Stimulated activated CD8-positive, alpha-beta memory T cell treated with anti-CD3 and anti-CD28 coated beads, Interleukin-15, amount 100 ng/mL, for 4 hours (primary cell): ENCODE data around the gene SGSM1.
"Not testable (repeated sequence)": the region's sequence is repeated elsewhere in the genome, so short reads cannot be mapped to it uniquely, and the experiment has no call there.

ENCODE experiments used
- DNase-seq, 2 donors: peaks; one replicate each; pipeline ENCODE4 v3.0.0-alpha.2; 2020; ENCODE audit warnings: low read depth in 2 of 2

Gene SGSM1

DNA sequence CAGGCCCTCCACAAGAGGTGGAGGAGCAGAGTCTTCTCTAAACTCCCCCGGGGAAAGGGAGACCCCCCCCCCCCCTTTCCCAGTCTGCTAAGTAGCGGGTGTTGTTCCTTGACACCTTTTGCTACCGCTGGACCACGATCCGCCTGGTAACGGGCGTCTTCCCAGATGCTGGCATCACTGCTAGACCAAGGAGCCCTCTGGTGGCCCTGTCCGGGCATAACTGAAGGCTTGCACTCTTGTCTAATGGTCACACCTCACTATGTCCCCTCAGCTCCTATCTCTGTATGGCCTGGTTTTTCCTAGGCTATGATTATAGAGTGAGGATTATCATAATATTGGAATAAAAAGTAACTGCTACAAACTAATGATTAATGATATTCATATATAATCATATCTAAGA, 31.5 kb downstream of the SGSM1 start:
- not testable (repeated sequence) for DNase-seq

DNA sequence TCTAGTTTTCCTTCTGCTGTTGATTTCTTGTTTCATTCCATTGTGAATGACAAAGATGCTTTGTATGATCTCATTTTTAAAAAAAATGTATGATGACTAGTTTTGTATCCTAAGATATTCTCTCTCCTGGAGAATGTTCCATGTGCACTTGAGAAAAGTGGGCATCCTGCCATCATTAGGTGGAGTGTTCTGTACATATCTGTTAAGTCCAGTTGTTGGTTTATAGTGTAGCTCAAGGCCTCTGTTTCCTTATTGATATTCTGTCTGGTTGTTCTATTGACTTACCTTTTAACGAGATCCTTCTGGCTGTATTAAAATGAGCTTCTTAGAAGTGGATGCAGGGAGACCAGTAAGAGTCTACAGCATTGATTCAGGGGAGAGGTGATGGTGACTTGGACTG, 35.2 kb downstream of the SGSM1 start:
- DNase-seq: no peak

DNA sequence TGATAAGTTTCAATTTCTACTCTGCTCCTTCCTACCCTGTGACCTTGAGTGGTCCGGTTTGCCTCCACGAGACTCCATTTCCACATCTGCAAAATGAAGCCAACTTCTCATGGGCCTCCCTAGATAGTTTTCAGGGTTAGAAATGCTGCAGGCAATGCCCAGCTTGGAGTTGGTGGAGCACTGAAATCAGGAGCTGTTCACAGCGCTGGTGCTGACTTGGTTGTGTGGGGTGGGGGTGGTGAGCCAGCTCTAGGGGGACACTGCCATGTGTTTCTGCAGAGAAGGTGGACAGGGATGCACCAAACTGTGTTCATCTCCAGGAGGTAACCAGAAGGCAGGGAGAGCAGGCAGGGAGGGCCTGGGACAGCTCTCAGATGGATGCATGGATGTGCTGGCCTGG, 37.0 kb downstream of the SGSM1 start:
- no peak for DNase-seq

DNA sequence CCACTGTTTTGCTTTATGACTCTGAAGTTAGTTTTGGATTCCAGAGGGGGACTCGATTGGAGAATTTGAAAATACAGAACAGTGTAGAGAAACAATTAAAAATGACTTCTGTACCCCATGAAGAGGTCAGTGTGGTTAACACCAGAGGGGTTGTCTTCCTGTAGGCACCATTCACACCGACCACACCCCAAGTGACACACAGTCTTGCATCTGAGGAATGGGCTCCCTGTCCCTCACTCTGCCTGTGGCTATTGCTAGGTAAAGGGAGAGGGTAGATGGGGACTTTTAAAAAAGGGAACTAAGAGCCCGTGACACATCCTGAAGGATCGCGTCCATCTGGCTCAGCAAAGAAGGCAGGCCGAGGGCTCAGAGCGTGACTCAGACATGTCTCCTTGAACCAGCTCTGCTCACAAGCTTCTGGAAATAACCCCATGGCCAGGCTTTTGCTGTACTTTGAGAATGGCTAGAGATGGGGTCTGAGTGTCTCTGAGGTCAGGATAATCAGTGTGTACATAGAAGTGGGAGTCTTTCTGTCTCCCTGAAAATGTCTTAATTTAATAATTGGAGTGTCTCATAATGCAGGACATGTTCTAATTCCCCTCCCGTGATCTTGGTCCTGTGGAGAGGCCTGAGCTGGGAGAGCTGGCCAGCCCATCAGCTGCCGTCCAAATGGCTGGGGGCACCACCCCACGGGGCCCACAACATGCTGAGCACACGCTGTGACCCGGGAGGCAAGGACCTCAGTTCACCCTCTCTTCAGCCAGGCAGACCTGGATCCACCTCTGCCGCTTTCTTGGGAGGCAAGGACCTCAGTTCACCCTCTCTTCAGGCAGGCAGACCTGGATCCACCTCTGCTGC, 39.3 kb downstream of the SGSM1 start:
- DNase-seq: no peak

DNA sequence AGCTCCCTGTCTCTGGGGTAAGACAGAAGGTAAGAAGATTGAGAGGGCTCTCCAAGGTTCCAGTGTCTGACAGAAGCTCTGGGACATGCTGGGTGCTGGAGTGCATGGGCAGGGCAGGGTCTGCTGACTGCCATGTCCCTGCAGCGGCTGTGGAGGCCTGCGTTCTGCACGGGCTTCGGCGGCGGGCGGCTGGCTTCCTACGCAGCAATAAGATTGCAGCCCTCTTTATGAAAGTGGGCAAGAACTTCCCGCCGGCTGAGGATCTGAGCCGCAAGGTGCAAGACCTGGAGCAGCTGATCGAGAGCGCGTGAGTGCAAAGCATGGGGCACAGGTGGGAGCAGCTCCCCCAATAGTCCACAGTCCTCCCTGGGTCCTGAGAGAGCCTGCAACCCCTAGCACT, 41.5 kb downstream of the SGSM1 start:
- DNase-seq: no peak

DNA sequence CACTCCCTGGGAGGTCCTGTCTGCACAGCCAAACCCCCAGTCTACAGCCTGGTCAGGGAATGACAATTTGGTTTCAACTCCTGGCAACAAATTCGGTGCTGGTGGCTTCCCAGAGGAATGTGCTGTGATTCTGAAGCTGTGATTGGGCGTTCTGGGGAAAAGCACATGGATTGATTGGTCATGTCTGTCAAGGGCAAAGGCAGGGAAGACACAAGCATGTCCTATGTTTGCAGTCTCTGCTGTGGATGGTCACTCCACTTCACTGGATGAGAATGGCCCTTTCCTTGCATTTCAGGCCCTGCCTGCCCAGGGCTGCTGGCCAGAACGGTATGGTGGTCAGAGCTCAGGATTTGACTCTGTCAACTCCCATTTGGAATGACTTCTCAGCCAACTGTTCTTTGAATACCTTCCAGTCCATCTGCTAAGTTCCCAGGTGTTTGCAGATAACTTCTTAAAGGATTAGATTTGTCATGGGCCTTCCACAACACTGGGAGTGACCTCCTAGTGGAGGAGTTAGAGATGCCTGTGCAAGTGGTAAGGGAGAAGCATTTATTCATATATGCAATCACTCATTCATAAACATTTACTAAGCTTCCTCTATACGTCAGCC, 42.7 kb downstream of the SGSM1 start:
- DNase-seq: no peak

DNA sequence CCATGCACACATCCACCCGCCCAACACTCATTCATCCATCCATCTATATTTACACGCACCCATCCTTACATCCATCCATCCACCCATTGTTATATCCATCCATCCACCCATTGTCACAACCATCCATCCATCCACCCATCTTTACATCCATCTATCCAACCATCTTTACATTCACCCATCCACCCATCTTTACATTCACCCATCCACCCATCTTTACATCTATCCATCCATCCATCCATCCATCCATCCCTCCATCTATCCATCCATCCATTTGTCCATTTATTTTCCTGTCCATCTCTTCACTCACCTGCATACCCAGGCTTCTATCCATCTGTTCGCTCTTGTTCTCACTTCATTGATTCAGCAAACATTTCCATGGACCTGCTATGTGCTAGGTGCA, 49.8 kb downstream of the SGSM1 start:
- no peak for DNase-seq

DNA sequence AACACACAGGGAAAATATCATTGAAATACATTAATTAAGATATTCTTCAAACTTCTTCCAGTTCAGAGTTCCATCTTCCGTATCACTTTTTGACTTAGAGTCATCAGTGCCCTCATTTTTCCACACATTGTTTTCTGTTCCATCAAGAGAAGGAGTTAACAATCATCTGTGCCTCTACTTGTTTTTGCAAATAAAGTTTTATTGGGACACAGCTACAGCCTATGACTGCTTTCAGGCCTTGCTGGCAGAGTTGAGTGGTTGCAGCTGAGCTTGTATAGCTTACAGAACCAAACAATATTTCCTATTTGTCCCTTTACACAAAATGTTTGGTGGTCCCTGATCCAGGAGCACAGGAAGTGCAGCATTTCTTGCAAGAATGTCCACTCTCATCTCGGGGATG, 51.6 kb downstream of the SGSM1 start:
- DNase-seq: no peak

DNA sequence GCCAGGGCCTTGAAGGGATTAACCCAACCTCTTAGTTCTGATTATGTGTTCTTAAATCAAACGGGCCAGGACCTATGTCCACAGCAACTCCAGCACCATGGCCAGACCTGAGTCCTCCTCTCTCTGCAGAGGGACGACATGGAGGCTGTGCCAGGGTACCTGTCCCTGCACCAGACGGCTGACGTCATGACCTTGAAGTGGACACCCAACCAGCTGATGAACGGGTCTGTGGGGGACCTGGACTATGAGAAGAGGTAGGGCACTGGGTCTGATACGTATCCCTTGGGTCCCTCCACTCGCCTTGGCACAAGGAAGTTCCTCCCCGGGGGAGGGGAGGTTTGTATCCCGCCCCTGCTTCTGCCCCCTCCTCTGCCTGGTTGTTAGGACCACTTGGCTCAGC, 53.6 kb downstream of the SGSM1 start:
- no peak for DNase-seq

DNA sequence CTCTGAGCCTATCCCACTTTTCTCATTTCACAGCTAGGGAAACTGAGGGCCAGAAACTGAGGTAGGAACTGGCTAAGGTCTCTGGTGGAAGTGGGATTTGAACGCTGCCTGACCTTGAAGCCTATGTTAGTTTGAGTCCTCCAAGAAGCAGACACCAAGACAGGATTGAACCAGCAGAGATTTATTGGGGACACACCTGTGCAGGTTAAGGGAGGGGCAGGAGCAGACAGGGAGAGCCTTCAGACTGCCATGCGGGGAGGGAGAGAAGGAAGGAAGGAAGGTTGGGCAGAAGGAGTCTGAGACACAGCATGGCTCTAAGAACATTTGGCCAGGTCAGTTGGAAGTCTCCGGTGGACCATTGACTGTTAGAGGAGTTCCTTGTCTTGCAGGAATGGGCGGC, 59.5 kb downstream of the SGSM1 start:
- DNase-seq: no peak

DNA sequence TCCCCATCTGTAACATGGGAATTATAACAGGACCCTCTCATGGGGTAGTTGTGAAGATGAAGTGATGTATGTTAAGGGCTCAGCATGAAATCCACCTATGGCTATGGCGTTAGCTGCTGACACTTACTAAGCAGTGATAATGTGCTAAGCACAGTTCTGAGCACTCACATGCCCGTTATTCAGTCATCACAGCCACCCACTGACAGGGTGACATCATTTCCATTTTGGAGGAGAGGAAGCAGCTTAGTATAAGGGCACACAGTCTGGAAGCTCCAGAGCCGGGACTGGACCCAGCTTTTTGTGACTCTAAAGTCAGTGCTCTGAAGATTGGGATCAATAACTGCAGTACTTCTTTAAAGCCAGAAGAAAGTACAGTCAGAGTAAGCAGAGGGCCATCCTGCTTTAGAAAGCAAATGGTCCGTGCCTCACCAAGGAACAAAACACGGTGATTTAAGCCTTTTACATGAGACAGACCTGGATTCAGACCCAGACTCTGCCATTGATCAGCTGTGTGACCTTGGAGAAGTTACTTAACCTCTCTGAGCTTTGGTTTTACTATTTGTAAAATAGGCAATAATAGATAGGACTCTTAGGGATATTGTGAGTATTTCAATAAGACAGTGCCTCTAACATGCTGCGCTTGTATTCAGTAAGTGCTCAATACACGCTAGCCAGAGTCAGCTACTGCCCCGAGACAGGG, 61.5 kb downstream of the SGSM1 start:
- DNase-seq: no peak

DNA sequence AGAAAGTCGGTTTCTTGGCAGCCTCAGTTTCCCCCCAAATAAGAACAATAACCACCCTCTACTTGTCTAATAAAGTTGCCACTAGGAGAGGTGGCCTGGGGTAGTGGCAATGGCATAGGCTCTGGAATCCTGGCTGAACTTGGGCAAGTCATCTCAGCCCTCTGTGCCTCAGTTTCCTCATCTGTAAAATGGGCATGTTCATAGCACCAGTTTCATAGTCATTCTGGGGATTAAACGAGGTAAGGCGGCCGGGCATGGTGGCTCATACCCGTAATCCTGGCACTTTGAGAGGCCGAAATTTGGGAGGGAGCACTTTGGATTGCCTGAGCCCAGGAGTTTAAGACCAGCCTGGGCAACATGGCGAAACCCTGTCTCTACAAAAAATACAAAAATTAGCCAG, 63.0 kb downstream of the SGSM1 start:
- DNase-seq: no peak

DNA sequence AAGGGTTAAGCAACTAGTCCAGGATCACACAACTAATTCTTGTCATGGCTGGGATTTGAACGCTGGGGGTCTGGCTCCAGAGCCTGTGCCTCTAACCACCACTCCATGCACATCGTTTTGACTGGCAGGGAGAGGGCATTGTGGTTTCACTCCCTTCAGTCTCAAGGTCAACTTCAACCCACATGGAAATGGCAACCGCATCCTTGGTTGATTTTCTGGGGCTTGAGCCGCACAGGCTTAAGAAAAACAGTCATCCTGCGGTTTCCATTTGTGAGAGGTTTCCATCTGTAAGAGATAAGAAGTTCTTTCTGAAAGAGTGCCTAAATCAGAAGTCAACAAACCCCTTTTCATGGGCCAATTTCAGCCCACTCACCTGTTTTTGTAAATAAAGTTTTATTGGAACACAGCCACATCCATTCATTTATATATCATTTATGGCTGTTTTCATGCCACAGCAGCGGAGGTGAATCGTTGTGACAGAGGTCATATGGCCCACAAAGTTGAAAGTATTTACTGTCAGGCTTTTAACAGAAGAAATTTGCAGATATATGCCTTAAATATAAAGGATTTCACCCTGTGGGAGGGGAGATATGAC, 65.7 kb downstream of the SGSM1 start:
- DNase-seq: no peak

DNA sequence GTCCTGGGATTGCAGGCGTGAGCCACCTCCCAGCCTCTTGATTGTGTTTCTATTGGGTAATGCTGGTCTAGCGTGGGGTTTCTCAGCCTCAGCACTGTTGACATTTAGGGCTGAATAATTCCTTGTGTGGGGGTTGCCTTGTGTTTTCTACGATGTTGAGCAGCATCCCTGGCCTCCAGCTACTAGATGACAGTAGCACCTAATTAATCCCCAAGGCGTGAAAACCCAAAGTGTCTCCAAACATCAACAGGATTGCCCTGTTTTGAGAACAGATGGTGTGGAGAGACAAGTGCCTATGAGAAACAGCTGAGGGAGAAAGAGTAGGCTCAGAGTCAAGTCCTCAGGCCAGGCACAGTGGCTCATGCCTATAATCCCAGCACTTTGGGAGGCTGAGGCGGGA, 67.2 kb downstream of the SGSM1 start:
- DNase-seq: no peak

DNA sequence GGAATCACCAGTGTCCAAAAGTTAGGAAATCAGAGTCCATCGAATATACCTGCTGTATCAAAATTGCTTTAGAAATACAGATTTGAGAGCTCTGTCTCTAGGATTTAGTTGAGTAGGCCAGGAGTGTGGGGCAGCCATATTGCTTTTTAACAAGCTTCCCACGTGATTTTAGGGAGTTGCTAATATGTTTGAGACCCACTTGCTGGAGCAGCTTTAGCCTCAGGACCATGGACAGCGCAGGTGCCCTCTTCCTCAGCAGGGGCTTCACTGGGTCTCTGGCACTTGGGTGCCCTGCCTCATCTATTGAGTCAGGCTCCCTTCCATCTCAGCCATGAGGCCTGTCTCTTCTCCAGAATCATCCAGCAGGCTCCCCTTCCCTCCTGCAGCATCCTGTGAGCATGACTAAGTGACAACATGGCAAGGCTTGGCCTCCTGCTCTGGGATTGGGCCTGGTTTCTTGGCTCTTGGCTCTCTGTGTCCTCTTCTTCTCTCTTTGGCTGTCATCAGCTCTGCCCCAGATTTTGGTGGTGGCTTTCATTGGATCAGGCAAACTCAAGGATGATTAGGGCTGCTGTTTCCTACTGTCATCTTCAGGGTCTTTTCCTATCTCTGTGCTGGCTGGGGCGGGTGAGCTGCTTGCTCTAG, 70.0 kb downstream of the SGSM1 start:
- no peak for DNase-seq

DNA sequence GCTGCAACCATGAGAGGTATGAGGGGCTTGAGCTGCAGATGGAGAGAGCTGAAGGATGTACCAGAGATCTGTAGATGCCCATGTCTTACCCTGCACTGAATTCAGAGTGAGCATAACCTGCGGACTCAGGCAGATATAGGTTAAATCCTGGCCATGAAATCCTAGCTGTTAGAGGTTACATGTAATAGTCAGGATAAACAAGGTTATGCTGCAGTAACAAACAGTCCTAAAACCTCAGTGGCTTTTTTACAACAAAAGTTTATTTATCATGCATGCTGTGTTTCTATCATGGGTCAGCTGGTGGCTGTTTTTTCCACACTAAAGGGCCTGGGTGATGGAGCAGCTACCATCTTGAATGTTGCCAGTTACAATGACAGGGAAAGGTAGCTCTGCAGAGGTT, 70.7 kb downstream of the SGSM1 start:
- no peak for DNase-seq

DNA sequence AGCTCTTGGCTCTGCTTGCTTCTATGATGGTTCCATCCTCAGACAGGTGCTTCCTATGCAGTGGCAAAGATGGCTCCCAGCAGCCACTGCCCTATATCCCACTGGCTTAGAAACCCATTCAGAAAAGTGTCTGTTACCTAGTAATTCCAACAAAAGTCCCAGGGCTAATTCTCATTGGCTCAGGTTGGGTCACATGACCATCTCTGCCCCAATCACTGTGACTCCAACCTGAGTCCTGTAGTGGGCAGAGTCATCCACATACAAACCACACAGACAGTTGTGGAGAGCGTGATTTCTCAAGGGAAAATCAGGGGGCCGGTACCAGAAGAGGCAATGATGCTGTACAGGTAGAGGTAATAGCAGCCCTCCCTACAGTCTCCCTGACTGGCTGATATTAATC, 73.0 kb downstream of the SGSM1 start:
- DNase-seq: no peak

DNA sequence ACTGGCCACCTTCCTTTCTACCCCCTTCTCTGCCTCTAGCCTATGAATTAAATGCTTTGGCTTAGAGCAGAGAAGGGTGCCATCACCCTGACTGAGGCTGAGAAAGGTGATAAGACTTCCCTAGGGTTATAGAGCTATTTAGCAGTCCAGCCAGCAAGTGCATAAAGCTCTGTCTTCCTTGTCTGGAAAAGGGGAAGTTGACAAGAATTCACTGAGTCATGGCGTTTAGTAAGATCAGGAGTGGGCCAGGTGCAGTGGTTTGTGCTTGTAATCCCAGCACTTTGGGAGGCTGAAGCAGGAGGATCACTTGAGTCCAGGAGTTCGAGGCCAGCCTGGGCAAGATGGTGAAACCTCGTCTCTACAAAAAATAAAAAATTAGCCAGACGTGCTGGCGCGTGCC, 77.4 kb downstream of the SGSM1 start:
- DNase-seq: no peak

DNA sequence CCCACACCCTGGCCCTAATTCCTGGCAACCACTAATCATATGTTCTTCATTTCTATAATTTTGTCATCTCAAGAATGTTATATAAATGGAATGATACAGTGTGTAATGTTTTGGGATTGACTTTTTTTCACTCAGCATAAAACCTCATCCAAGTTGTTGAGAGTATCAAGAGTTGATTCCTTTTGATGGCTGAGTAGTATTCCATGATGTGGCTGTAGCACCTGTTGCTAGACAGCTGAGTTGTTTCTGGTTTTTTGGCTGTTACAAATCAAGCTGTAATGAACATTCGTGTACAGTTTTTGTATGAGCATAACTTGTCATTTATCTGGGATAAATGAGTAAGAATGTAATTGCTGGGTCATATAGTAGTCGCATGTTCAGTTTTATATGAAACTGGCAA, 81.2 kb downstream of the SGSM1 start:
- DNase-seq: no peak

DNA sequence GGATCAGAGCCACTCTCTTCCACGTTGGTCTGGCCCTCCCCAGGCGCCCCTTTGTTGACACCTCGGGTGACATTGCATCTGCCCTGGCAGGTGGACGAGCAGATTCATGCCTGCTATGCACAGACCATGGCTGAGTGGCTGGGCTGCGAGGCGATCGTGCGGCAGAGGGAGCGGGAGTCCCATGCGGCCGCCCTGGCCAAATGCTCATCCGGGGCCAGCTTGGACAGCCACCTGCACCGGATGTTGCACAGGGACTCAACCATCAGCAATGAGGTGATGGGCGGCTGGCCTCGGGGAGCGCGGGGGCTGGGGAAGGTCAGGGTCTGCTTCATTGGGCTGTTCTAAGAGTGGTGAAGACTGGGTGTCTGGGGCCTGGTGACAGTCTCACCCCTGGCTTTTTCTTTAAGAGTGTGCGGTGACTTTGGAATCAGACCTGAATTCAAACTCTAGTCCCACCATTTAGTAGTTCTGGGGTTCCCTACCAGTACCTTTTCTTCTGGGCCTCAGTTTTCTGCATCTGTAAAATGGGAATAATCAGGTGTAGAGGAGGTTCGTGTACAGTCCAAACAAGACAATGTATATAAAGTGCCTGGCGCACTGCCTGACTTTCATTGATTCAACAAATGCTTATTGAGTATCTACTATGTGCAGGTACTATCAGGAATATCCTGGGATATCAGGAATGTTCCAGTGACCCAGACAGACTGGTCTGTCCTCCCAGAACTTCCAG, 87.5 kb downstream of the SGSM1 start:
- no peak for DNase-seq

DNA sequence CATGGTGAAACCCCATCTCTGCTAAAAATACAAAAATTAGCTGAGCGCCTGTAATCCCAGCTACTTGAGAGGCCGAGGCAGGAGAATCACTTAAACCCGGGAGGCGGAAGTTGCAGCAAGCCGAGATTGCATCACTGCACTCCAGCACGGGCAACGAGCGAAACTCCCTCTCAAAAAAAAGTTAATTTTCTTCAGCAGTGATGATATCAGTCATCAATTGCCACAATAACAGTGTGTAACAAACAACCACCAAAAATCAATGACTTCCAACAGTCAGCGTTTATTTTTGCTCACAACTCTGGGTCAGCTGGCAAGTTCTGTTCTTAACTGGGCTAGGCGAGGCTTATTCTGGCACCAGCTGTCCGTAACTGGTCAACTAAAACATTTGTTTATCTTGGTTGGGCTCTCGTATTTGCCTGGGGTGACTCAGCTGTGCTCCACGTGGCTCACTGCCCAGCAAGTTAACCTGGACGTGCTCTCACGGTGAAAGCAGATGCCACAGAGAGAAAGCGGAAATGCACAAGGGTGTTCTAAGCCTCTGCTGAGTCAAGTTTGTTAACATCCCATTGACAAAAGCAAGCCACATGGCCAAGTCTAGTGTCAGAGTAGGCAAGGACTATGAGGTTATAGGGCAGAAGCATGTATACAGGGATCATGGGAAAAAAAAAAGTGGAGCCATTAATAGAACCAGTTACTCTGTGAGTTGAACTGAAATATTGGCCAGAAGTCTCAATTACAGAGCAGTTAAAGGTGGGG, 88.4 kb downstream of the SGSM1 start:
- no peak for DNase-seq
